Measurements from ENCODE around the gene TKT. TPM values are rescaled to one million over a fixed set of nuclear protein-coding genes. Genes with fewer than 3 reads are reported as not detected.
A peak's percentile ranks its signal among the peaks of the same experiment; 100 is the strongest.
"Not testable (repeated sequence)": the region's sequence is repeated elsewhere in the genome, so short reads cannot be mapped to it uniquely, and the experiment has no call there.

TKT gene
- polyA plus RNA-seq, 4 donors: 94.5 to 129 (median 101) TPM

DNA sequence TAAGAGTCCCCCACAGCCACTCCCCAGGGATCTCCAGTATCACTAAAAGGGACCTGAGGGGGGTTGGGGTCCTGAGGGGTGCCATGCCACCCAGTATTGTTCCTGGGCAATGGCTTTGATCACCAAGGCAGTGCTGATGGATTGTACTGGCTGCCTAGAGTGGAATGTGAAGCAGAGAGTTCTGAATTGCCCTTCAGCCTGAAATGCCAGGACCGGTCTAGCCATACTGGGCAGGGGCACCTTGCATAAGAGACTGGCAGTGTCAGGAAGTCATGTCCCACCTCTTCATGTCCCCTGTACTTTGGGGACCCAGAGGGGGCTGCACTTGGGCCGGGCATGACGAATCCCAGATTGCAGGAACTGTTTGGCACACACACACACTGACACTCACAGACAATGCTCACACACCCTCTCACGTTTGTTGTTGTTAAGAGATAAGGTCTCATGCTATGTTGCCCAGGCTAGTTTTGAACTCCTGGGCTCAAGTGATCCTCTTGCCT, 4.5 kb upstream of the TKT start:
- DNase-seq (ENCODE audit: low read depth in 4 of 4, low spot score in 3 of 4): no peak

- no peak for DNase-seq (ENCODE audit: low read depth in 4 of 4, low spot score in 3 of 4)
Measured at GRCh38 chr3:53259427-53260259, 3.8 kb upstream of the TKT start.

GRCh38 chr3:53258600-53259426, 3.0 kb upstream of the TKT start:
- DNase-seq (ENCODE audit: low read depth in 4 of 4, low spot score in 3 of 4): no peak

GRCh38 chr3:53257465-53257864, 1.6 kb upstream of the TKT start:
- DNase-seq (ENCODE audit: low read depth in 4 of 4, low spot score in 3 of 4): no peak

DNA sequence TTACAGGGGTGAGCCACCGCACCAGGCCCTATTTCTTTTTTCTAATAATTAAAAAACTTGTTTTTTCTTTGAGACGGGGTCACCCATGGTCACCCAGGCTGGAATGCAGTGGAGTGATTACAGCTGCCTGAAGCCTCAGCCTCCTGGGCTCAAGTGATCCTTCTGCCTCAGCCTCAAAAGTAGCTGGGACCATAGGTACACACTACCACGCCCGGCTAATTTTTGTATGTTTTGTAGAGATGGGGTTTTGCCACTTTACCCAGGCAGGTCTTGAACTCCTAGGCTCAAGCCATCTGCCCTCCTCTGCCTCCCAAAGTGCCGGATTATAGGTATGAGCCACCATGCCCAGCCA, 858 bp upstream of the TKT start:
- no peak for DNase-seq (ENCODE audit: low read depth in 4 of 4, low spot score in 3 of 4)

- no peak for DNase-seq (ENCODE audit: low read depth in 4 of 4, low spot score in 3 of 4)
Measured at GRCh38 chr3:53255423-53255774, 423 bp downstream of the TKT start.

DNA sequence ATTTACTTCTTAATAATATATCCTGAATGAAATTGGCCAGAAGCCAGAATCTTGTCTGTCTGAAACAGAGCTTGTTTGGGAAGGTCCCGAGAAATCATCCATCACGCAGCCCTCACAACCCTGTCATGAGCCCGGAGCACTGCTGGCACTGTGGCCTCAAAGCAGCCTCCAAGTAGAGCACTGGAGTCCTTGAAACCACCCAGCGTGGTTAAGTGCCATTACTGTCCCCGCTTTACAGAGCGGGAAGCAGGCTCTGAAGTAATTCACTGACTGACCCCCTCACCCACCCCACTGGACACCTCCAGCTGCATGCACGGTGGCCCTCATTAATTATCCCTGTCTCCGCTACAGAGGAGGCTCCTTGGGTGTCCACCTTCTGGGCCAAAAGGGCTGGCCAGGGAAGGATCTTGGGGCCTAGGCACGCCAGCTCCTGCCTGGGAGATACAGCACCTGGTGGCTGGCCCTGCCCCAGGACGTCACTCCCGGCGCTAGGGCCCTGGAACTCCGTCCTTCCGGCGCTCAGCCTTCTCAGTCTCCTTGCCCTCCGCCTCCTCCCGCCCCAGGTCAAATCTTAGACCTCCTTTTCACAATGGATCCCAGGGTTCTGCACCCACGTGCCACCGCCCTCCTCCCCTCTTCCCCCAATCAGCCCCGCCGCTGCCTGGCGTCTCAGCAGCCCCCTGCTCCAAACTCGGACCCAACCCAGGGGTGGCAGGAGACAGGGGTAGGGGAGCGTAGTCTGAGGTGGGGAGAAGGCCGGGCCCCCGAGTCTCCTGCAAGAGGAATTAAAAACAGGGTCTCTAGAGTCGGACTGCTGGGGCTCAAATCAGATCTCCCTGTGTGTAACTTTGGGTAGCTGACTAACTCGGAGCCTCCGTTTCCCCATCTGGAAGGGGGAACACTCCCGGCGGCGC, 1.1 kb downstream of the TKT start:
- DNase-seq (ENCODE audit: low read depth in 4 of 4, low spot score in 3 of 4): peak in 3 of 4 donors; percentile 35 to 46 (median 44)

- no peak for DNase-seq (ENCODE audit: low read depth in 4 of 4, low spot score in 3 of 4)
Measured at GRCh38 chr3:53253707-53254508, 1.9 kb downstream of the TKT start.

GRCh38 chr3:53252947-53253322, 2.9 kb downstream of the TKT start:
- DNase-seq (ENCODE audit: low read depth in 4 of 4, low spot score in 3 of 4): not testable (repeated sequence)

DNA sequence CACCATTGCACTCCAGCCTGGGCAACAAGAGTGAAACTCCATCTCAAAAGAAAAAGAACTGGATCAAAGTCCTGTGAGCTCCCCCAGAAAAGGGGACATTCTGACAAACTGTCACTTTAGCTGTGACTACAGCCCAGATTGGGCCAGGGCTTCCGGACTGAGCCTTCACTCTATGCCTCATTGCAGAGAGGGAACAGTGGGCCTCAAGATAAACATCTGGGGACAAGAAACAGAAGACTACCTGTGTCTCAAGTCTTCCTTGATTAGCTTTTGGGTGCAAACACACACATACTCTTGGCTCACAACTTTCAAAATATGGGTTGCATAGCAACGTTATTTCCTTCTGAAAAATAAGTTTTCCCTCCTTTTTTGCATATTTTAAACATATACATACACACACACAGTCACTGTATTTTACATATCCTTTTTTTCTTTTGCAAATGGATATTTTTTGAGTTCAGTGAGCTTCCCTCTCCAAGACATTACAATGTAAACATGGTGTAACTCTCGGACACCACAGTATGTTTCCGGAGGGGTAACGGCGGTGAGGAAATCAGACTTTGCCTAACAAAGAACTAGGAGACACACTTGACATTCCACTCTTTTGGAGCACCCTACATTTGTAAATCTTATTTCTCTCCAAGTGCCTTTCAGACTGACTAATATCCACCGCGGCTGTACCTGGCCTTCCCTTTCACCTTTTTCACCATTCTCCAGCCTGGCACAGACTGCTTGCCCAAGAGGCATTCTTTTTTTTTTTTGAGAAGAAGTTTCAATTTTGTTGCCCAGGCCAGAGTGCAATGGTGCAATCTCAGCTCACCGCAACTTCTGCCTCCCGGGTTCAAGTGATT, 3.5 kb downstream of the TKT start:
- DNase-seq (ENCODE audit: low read depth in 4 of 4, low spot score in 3 of 4): no peak

DNA sequence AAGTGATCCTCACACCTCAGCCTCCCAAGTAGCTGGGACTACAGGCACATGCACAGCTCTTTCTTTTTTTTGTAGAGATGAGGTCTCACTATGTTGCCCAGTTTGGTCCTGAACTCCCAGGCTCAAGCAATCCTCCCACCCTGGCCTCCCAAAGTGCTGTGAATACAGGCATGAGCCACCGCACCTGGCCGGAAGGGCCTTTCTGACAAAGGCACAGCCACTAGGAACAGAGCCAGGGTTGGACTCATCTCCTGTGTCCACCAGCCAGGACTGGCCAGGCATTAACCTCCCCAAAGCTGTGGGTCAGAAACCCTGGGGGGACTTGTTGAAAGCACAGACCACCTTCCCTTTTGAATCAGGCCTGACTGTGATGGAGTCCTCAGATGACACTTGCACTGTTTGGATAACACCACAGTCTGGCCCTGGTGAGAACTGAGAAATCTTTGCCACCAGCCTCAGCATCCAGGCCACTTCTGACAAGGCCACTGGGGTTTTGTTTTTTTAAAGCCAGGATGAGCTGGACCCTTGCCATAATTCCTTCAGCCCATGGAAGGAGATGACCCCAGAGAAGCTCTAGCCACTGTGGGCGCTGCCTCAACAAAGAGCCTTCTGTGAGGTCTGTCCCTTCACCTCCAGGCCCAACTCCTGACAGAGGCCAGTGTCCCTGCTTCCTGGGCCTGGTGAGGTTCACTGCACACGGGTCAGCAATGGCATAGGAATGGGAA, 4.8 kb downstream of the TKT start:
- no peak for DNase-seq (ENCODE audit: low read depth in 4 of 4, low spot score in 3 of 4)

GRCh38 chr3:53250453-53250852, 5.4 kb downstream of the TKT start:
- DNase-seq (ENCODE audit: low read depth in 4 of 4, low spot score in 3 of 4): no peak

GRCh38 chr3:53248161-53248560, 7.7 kb downstream of the TKT start:
- no peak for DNase-seq (ENCODE audit: low read depth in 4 of 4, low spot score in 3 of 4)

- DNase-seq (ENCODE audit: low read depth in 4 of 4, low spot score in 3 of 4): no peak
Measured at GRCh38 chr3:53247619-53248018, 8.2 kb downstream of the TKT start.

- no peak for DNase-seq (ENCODE audit: low read depth in 4 of 4, low spot score in 3 of 4)
Measured at GRCh38 chr3:53244271-53244670, 11.6 kb downstream of the TKT start.

DNA sequence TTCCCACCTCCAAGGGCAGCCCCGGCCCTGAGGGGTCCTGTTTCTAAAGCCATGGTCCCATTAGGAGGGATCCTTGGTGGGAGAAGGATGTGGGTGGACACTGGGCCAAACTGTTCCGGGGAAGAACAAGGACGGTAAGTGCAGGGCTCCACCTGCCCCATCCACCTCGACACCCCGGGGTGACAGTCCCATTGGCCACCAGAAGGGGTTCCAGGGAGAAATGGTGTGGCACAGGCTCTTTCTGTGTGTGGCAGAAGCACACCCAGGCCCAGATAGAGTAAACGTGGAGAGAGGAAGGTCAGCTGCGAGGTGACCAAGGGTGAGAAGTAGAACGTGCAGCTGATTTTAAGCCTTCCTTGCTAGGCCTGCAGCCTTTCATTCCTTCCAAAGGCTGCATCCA, 12.0 kb downstream of the TKT start:
- DNase-seq (ENCODE audit: low read depth in 4 of 4, low spot score in 3 of 4): no peak

DNA sequence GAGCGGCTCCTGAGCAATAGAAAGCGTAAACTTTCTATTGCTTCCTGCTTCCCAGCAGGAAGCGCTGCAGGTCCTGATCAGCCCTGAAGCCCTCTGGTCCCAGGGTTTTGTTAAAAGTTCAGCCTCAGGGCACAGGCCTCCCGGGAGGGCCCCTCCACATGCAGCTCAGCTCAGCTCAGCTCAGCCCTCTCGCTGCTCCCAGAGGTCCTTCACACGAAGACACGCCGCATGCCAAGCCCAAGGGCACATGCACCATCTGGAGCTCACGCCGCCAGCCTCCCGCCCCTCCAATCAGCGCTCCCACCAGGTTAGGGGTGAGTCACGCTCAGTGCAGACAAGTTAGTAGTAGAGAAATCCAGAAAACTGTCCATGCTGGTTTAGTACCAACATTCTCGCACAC, 12.7 kb downstream of the TKT start:
- no peak for DNase-seq (ENCODE audit: low read depth in 4 of 4, low spot score in 3 of 4)

- DNase-seq (ENCODE audit: low read depth in 4 of 4, low spot score in 3 of 4): no peak
Measured at GRCh38 chr3:53242642-53243041, 13.2 kb downstream of the TKT start.

Data from right renal pelvis (tissue), 4 donors.